Lower leg skin (tissue), 3 donors: ENCODE data around the gene RPL18A.

Experiments used
- CTCF ChIP-seq, 3 donors: fragments of 450-650 bp; IDR thresholded peaks; one replicate each; pipeline ENCODE4 v1.5.1; 2016; ENCODE audit warnings: antibody characterized with exemption in 3 of 3, mild to moderate bottlenecking in 3 of 3, moderate library complexity in 2 of 3
- POLR2A ChIP-seq, 2 donors: fragments of 450-650 bp; IDR thresholded peaks; one replicate each; pipeline ENCODE4 v1.6.1; 2016 to 2017; ENCODE audit warnings: antibody characterized with exemption in 2 of 2, mild to moderate bottlenecking in 1 of 2, moderate library complexity in 1 of 2

DNA sequence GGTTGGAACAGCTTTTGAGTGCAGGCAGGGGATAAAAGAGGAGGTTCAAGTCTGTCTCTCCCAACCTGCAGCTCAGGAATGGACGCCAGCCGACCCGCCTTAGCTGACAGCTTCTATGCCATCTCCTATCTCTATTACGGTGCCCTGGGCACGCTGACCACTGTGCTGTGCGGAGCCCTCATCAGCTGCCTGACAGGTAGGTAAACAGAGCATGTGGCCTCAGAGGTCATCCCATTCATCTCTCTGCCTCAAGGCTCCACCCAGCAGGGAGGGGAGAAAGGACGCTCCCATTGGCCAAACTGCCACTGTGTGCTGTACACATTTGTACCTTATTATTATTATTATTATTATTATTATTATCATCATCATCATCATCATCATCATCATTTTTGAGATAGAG is 28.6 kb downstream of the RPL18A start:
- no peak for TF ChIP-seq CTCF (IDR thresholded peaks at IDR 0.05)
- no peak for TF ChIP-seq POLR2A (IDR thresholded peaks at IDR 0.05)
